Keratinocyte (primary cell): ENCODE results near the gene SURF4.

Source experiments
- CTCF ChIP-seq, 3 experiments: IDR thresholded peaks in 1 of 3; conservative IDR thresholded peaks in 1 of 3; optimal IDR thresholded peaks in 1 of 3; 2 replicates in 2 of 3; 3 replicates in 1 of 3; pipeline versions ENCODE3 to v1.5.1; 2011; ENCODE audit warnings: low read length in 3 of 3, mild to moderate bottlenecking in 3 of 3, moderate library complexity in 2 of 3, control low read depth in 1 of 3, inconsistent platforms in 1 of 3; ENCODE audit not compliant: insufficient read depth in 2 of 3; ENCODE audit errors: extremely low read depth in 1 of 3
- EZH2 ChIP-seq: IDR thresholded peaks from one replicate; pipeline ENCODE4 v1.6.1; 2012; ENCODE audit warnings: inconsistent platforms, mild to moderate bottlenecking, low read length, moderate library complexity

GRCh38 chr9:133354766-133355165 is 21.1 kb downstream of the SURF4 start:
- TF ChIP-seq CTCF (optimal IDR thresholded peaks at IDR 0.05 in 1 of 3, IDR thresholded peaks at IDR 0.05 in 1 of 3, conservative IDR thresholded peaks at IDR 0.05 in 1 of 3; ENCODE audit: extremely low read depth in 1 of 3, insufficient read depth in 2 of 3, low read length in 3 of 3) (no peak), EZH2 (no peak)
